EL (cell line): ENCODE results near the gene MMP8.
"Not testable (repeated sequence)": the region's sequence is repeated elsewhere in the genome, so short reads cannot be mapped to it uniquely, and the experiment has no call there.

Experiments used
- DNase-seq: peaks from one replicate; pipeline ENCODE4 v3.0.0-alpha.2; 2016

MMP8 gene

GRCh38 chr11:102724904-102725500 lies at the start of gene MMP8:
MMP8 (minus strand) TSS chr11:102724954; CDS start chr11:102724855, 99 bp downstream.
- DNase-seq = peak; percentile 26

GRCh38 chr11:102773386-102773785 lies 48.6 kb upstream of the MMP8 start:
- DNase-seq = no peak

- DNase-seq = no peak
Measured at GRCh38 chr11:102771351-102771750, 46.6 kb upstream of the MMP8 start.

GRCh38 chr11:102770191-102770590 lies 45.4 kb upstream of the MMP8 start:
- DNase-seq = no peak

- DNase-seq = no peak
Measured at GRCh38 chr11:102767800-102768199, 43.0 kb upstream of the MMP8 start.

GRCh38 chr11:102763440-102763839 lies 38.7 kb upstream of the MMP8 start:
- peak; percentile 32 for DNase-seq

- peak; percentile 69 for DNase-seq
Measured at GRCh38 chr11:102762361-102762767, 37.6 kb upstream of the MMP8 start.

GRCh38 chr11:102761646-102762238 lies 37.0 kb upstream of the MMP8 start:
- peak; percentile 81 for DNase-seq

GRCh38 chr11:102760344-102761035 lies 35.7 kb upstream of the MMP8 start:
- peak; percentile 93 for DNase-seq

GRCh38 chr11:102757823-102758549 lies 33.2 kb upstream of the MMP8 start:
- peak; percentile 72 for DNase-seq

GRCh38 chr11:102753267-102753666 lies 28.5 kb upstream of the MMP8 start:
- no peak for DNase-seq

- DNase-seq = no peak
Measured at GRCh38 chr11:102751673-102752072, 26.9 kb upstream of the MMP8 start.

- no peak for DNase-seq
Measured at GRCh38 chr11:102749101-102749722, 24.5 kb upstream of the MMP8 start.

- DNase-seq = not testable (repeated sequence)
Measured at GRCh38 chr11:102746746-102747578, 22.2 kb upstream of the MMP8 start.

GRCh38 chr11:102734650-102735049 lies 9.9 kb upstream of the MMP8 start:
- DNase-seq = no peak

GRCh38 chr11:102733232-102733875 lies 8.6 kb upstream of the MMP8 start:
- peak; percentile 67 for DNase-seq

- DNase-seq = not testable (repeated sequence)
Measured at GRCh38 chr11:102730944-102731343, 6.2 kb upstream of the MMP8 start.

- peak; percentile 13 for DNase-seq
Measured at GRCh38 chr11:102729849-102730815, 5.4 kb upstream of the MMP8 start.

- DNase-seq = peak; percentile 77
Measured at GRCh38 chr11:102727890-102728289, 3.1 kb upstream of the MMP8 start.

GRCh38 chr11:102722821-102723220 lies 1.9 kb downstream of the MMP8 start:
- no peak for DNase-seq
